Ishikawa (cell line): ENCODE measurements around the gene SH3TC1.

Experiments
- CEBPB ChIP-seq: IDR thresholded peaks from 2 replicates; pipeline ENCODE4 v1.6.1; 2012
- CREB1 ChIP-seq: IDR thresholded peaks from 2 replicates; pipeline ENCODE4 v1.6.1; 2012; ENCODE audit warnings: low read depth
- EGR1 ChIP-seq: IDR thresholded peaks from 2 replicates; pipeline ENCODE4 v1.6.1; 2012
- EP300 ChIP-seq: IDR thresholded peaks from 2 replicates; pipeline ENCODE4 v1.6.1; 2012; ENCODE audit warnings: borderline replicate concordance
- FOXM1 ChIP-seq: IDR thresholded peaks from 2 replicates; pipeline ENCODE4 v1.6.1; 2012; ENCODE audit warnings: low read depth, borderline replicate concordance
- NFIC ChIP-seq: IDR thresholded peaks from 2 replicates; pipeline ENCODE4 v1.6.1; 2012
- RAD21 ChIP-seq: IDR thresholded peaks from 2 replicates; pipeline ENCODE4 v1.6.1; 2012; ENCODE audit warnings: low read depth
- REST ChIP-seq: IDR thresholded peaks from 2 replicates; pipeline ENCODE4 v1.6.1; 2012; ENCODE audit warnings: low read depth, mild to moderate bottlenecking
- TAF1 ChIP-seq: IDR thresholded peaks from 2 replicates; pipeline ENCODE4 v1.6.1; 2012; ENCODE audit warnings: low read depth, mild to moderate bottlenecking
- TCF12 ChIP-seq: IDR thresholded peaks from 2 replicates; pipeline ENCODE4 v1.6.1; 2012; ENCODE audit warnings: low read depth
- TEAD4 ChIP-seq: IDR thresholded peaks from 2 replicates; pipeline ENCODE4 v1.6.1; 2012
- USF1 ChIP-seq: IDR thresholded peaks from 2 replicates; pipeline ENCODE4 v1.6.1; 2012
- YY1 ChIP-seq: IDR thresholded peaks from 2 replicates; pipeline ENCODE4 v1.6.1; 2012; ENCODE audit warnings: low read depth
- ZBTB7A ChIP-seq: IDR thresholded peaks from 2 replicates; pipeline ENCODE4 v1.6.1; 2012; ENCODE audit warnings: low read depth
- TF ChIP-seq, protein P1 (sequence below): IDR thresholded peaks from 2 replicates; pipeline ENCODE4 v1.6.1; 2012

SH3TC1 gene

DNA sequence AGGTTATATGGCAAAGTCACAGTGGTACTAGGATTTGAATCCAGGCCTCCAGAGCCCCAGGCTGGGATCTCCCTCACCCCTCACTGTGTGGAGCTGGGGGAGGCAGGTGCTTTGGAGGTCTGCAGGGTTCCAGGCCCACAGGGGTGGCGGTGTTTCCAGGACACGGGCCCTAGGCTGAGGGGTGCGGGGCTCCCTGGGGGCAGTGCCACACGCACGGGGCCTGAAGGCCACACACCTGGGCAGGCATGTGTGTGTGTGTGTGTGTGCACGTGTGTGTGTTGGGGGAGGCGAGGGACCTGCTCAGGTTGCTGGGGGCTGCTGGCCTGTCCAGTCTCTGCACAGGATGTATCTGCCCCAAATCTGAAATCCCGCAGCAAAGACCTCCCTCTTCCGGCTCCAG lies 18.8 kb downstream of the SH3TC1 start:
- TF ChIP-seq NFIC (no peak), REST (no peak), EGR1 (no peak)

DNA sequence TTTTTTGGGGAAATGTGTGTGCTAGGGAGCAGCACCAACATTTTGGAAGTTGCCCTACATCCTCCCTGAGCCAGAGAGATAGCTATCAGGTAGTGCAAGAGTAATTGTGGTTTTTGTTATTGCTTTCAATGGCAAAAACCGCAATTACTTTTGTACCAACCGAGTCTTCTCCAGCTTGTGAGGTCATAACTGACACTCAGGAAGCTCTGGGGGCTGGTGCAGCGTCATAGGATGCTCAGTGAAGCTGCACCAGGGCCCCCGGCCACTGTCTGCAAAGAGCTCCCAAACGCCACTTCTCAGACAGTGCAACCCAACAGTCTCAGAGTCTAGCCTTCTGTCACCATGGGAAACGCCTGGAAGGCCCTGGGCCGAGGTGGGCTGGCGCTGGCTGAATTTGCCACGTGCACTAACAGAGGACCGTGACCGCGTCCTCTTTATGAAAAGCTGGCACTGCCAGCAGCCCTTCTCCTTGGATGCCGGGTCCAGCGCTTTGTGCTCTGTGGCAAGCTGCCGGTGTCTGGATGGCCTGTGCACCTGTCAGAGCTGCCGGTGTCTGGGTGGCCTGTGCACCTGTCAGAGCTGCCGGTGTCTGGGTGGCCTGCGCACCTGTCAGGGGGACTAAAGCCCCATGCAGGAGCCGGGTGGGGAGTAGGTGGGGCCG lies 19.4 kb downstream of the SH3TC1 start:
- no peak for TF ChIP-seq USF1
- no peak for TF ChIP-seq CREB1
- TF ChIP-seq RAD21 = no peak
- TF ChIP-seq TEAD4 = no peak
- no peak for TF ChIP-seq FOXM1
- no peak for TF ChIP-seq REST
- TF ChIP-seq YY1 = no peak
- no peak for TF ChIP-seq TAF1
- TF ChIP-seq NFIC = no peak
- TF ChIP-seq, protein P1, sequence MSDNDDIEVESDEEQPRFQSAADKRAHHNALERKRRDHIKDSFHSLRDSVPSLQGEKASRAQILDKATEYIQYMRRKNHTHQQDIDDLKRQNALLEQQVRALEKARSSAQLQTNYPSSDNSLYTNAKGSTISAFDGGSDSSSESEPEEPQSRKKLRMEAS = no peak
- TF ChIP-seq EP300 = no peak
- TF ChIP-seq EGR1 = no peak
- no peak for TF ChIP-seq CEBPB
- TF ChIP-seq TCF12 = no peak
- no peak for TF ChIP-seq ZBTB7A

DNA sequence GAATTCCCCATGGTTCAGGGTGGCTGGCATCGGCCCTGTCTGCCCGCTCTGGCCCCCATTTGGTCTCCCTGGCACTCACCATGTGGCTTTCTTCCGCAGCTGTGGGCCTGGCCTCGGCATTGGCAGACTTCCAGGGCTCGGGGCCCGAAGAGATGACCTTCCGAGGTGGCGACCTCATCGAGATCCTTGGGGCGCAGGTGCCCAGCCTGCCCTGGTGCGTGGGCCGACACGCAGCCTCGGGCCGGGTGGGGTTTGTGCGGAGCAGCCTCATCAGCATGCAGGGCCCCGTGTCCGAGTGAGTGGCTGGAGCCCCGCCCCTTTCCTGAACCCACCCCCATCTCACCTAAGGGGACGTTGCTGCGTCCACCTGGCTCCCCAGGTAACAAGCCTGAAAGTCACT lies 20.1 kb downstream of the SH3TC1 start:
- TF ChIP-seq RAD21 (no peak), YY1 (no peak), REST (no peak), EGR1 (no peak), CREB1 (no peak), CEBPB (no peak)

- TF ChIP-seq USF1 (no peak), ZBTB7A (no peak), EGR1 (no peak), REST (no peak), EP300 (no peak), TEAD4 (no peak), TAF1 (no peak), YY1 (no peak), FOXM1 (no peak), RAD21 (no peak), TCF12 (no peak), CEBPB (no peak)
- TF ChIP-seq, protein P1 = no peak
These were observed 21.8 kb downstream of the SH3TC1 start for GRCh38 chr4:8220661-8221450.
